Immature natural killer cell (primary cell): ENCODE results near the gene RPS8. TPM values are rescaled to one million over a fixed set of nuclear protein-coding genes. Genes with fewer than 3 reads are reported as not detected.
"Not testable (repeated sequence)": the region's sequence is repeated elsewhere in the genome, so short reads cannot be mapped to it uniquely, and the experiment has no call there.

ENCODE experiments used
- DNase-seq, 3 donors: peaks; one replicate each; pipeline ENCODE4 v3.0.0; 2022; ENCODE audit warnings: mixed read lengths in 1 of 3
- H3K27ac Mint-ChIP-seq, 6 donors: one replicate each; pipeline ENCODE4 v1.8.0; 2020; ENCODE audit warnings: mixed read lengths in 6 of 6, mild to moderate bottlenecking in 5 of 6, inconsistent platforms in 4 of 6, moderate library complexity in 3 of 6
- H3K27me3 Mint-ChIP-seq, 3 donors: one replicate each; pipeline ENCODE4 v1.8.0; 2020 to 2021; ENCODE audit warnings: low read depth in 3 of 3, mild to moderate bottlenecking in 3 of 3, mixed read lengths in 3 of 3, moderate library complexity in 3 of 3, inconsistent platforms in 1 of 3
- H3K36me3 Mint-ChIP-seq, 3 donors: one replicate each; pipeline ENCODE4 v1.8.0; 2020; ENCODE audit warnings: mixed read lengths in 3 of 3, inconsistent platforms in 2 of 3, mild to moderate bottlenecking in 2 of 3
- H3K4me1 Mint-ChIP-seq, 2 donors: one replicate each; pipeline ENCODE4 v1.8.0; 2020; ENCODE audit warnings: inconsistent platforms in 2 of 2, mild to moderate bottlenecking in 2 of 2, mixed read lengths in 2 of 2, moderate library complexity in 1 of 2
- H3K4me3 Mint-ChIP-seq, 5 donors: one replicate each; pipeline ENCODE4 v1.8.0; 2020; ENCODE audit warnings: mild to moderate bottlenecking in 5 of 5, mixed read lengths in 5 of 5, inconsistent platforms in 3 of 5, moderate library complexity in 3 of 5
- H3K9me3 Mint-ChIP-seq, 6 donors: one replicate each; pipeline ENCODE4 v1.8.0; 2020; ENCODE audit warnings: mild to moderate bottlenecking in 6 of 6, mixed read lengths in 6 of 6, inconsistent platforms in 4 of 6, moderate library complexity in 3 of 6
- polyA plus RNA-seq, 3 donors: library from polyadenylated mRNA; unstranded; fragments of 300-500 nt; fragmentation: Illumina TruSeq; gene quantifications; one replicate each; pipeline ENCODE4 v1.2.3, GENCODE V29; 2021

RPS8 gene
- polyA plus RNA-seq, 3 donors from 2014 or later = 412 to 772 (median 474) TPM

GRCh38 chr1:44786138-44786840 is 10.9 kb downstream of the RPS8 start:
- H3K9me3 Mint-ChIP-seq = no peaks in the 10 kb centered on the region
- peaks cover under 1 to 5% (median 4%) of the 10 kb centered on the region in 3 donors for H3K36me3 Mint-ChIP-seq
- H3K27ac Mint-ChIP-seq = peak overlapping the region; percentile 52 to 97 (median 94)
- DNase-seq = peak; percentile 79 to 82 (median 80)
- peaks cover 0 to 2% (median 0%) of the 10 kb centered on the region in 3 donors for H3K27me3 Mint-ChIP-seq
- peak overlapping the region; percentile 71 to 78 (median 74) for H3K4me3 Mint-ChIP-seq
- H3K4me1 Mint-ChIP-seq = peaks cover 30 to 34% of the 10 kb centered on the region in 2 donors

DNA sequence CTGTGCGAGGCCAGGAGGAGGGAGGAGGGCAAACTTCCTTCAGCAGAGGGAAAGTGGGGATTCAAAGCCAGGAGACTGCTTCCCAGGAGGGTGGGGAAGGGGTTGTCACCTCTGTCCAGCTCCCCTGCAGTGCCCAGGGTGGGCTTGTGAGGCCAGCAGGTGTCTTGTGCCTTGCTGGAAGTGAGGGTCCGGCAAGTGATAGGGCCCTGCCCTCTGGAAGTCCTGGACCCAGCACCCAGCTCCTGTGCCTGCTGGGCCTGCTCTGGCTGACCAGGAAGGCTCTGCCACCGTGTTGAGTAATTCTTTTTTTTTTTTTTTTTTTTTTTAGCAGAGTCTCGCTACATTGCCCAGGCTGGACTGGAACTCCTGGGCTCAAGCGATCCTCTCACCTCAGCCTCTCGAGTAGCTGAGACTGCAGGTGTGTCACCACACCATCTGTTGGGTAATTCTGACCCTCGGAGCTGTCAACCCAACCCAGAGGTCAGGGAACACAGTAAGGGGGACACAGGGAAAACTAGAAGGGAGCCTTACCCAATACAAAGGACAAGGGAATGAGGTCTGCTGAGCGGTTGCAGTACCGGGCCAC is 11.6 kb downstream of the RPS8 start:
- peaks cover 0 to 2% (median 0%) of the 10 kb centered on the region in 3 donors for H3K27me3 Mint-ChIP-seq
- peak overlapping the region; percentile 52 to 97 (median 94) for H3K27ac Mint-ChIP-seq

DNA sequence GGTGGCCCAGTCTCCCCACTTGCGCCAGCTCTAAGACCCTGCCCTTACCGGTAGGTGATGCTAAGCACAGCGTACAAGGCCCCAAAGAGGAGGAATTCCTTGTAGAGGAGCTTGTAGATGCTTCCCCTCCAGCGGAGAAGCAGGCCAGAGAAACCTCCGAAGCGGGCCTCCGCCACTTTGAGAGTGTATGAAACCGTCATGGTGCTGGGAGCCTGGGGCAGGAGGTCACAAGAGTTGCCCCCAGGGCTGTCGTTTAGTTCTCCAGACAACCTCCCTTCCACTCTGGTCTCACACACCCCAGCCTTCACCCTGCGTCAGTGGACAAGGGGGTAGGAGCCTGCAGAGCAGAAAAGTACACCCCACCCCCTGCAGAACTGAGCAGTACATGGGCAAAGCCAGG is 12.2 kb downstream of the RPS8 start:
- peaks cover 0 to 3% (median 0%) of the 10 kb centered on the region in 3 donors for H3K27me3 Mint-ChIP-seq
- no peak overlapping the region for H3K27ac Mint-ChIP-seq
- H3K36me3 Mint-ChIP-seq = no peaks in the 10 kb centered on the region
- peaks cover 29 to 34% of the 10 kb centered on the region in 2 donors for H3K4me1 Mint-ChIP-seq
- DNase-seq = no peak
- H3K9me3 Mint-ChIP-seq = no peaks in the 10 kb centered on the region
- no peak overlapping the region for H3K4me3 Mint-ChIP-seq

More for the DNA sequence above, 11.6 kb downstream of the RPS8 start:
- no peak for DNase-seq
- Mint-ChIP-seq H3K4me3 (peak overlapping the region; percentile 71 to 78 (median 74)), H3K9me3 (no peaks in the 10 kb centered on the region), H3K4me1 (peaks cover 29 to 34% of the 10 kb centered on the region in 2 donors), H3K36me3 (no peaks in the 10 kb centered on the region)

- Mint-ChIP-seq H3K27me3 (peaks cover 0 to 4% (median 0%) of the 10 kb centered on the region in 3 donors), H3K27ac (peak within 1 kb of the TSS in 5 of 6 donors; percentile 6 to 85 (median 34)), H3K4me1 (peaks cover 27 to 31% of the 10 kb centered on the region in 2 donors), H3K4me3 (peak within 1 kb of the TSS in 1 of 5 donors; percentile 17), H3K36me3 (no peaks in the 10 kb centered on the region), H3K9me3 (no peaks in the 10 kb centered on the region)
- DNase-seq = no peak
Measured at GRCh38 chr1:44788120-44788860, 12.9 kb downstream of the RPS8 start, which contains the start of gene BEST4. TSS of gene BEST4 (minus strand) at chr1:44788170. CDS start at chr1:44787705, 465 bp downstream.

GRCh38 chr1:44790968-44791801 is 15.8 kb downstream of the RPS8 start:
- Mint-ChIP-seq H3K4me1 (peaks cover 4 to 6% of the 10 kb centered on the region in 2 donors), H3K4me3 (no peak overlapping the region), H3K36me3 (no peaks in the 10 kb centered on the region), H3K27me3 (peaks cover 0 to 4% (median 2%) of the 10 kb centered on the region in 3 donors), H3K27ac (peak overlapping the region in 2 of 6 donors; percentile 35 to 38), H3K9me3 (no peaks in the 10 kb centered on the region)
- no peak for DNase-seq

- Mint-ChIP-seq H3K27ac (peak overlapping the region in 2 of 6 donors; percentile 20 to 81), H3K4me3 (no peak overlapping the region), H3K9me3 (no peaks in the 10 kb centered on the region), H3K27me3 (peaks cover 0 to 4% (median 2%) of the 10 kb centered on the region in 3 donors), H3K36me3 (no peaks in the 10 kb centered on the region), H3K4me1 (no peaks in the 10 kb centered on the region)
- DNase-seq = no peak
Measured at GRCh38 chr1:44792736-44793502, 17.6 kb downstream of the RPS8 start.

- not testable (repeated sequence) for DNase-seq
Measured at GRCh38 chr1:44797886-44798285, 22.5 kb downstream of the RPS8 start.

DNA sequence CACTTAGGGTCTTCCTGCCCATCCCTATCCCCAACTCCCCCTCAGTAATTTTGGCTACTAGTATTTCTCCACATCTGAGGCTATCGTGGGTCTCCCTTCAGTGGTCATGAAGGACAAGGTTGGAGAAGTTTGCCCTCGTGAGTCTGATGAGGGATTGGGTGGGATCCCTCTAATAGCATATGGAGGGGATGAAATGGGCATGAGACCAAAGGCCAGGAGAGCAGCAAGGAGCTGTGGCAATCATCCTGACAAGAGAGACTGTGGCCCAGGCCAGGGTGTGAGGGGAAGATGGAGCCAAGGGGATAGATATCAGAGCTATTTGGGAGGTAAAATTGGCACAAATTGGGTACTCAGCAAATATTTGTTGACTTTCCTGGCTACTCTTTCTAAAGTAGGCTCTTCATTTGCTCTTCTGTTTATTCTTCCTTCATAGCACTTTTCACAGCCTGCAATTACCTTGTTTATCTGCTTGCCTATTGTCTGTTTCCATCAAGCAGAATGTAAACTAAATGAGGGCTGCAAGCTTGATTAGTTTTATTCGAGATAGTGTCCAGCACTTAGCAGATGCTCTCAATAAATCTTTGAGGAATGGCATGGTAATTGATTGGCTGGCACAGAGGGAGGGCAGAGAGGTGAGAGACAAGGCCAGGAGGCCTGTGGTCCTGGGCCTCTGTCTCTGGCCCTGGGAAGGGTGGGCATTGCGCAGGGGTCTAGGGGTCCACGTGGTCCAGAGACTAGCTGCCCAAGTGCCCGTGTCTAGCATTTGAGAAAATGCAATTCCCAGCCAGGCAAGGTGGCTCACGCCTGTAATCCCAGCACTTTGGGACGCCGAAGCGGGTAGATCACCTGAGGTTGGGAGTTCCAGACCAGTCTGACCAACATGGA is 23.4 kb downstream of the RPS8 start:
- Mint-ChIP-seq H3K27ac (peak overlapping the region; percentile 85 to 99 (median 96)), H3K4me1 (peaks cover 22 to 23% of the 10 kb centered on the region in 2 donors)
- DNase-seq = no peak

More at GRCh38 chr1:44797886-44798285, 22.5 kb downstream of the RPS8 start:
- peaks cover 22 to 23% of the 10 kb centered on the region in 2 donors for H3K4me1 Mint-ChIP-seq
- peak overlapping the region in 4 of 6 donors; percentile 16 to 95 (median 51) for H3K27ac Mint-ChIP-seq
- H3K9me3 Mint-ChIP-seq, H3K27me3 Mint-ChIP-seq, H3K36me3 Mint-ChIP-seq: not testable (repeated sequence)
- H3K4me3 Mint-ChIP-seq = peak overlapping the region in 1 of 5 donors; percentile 18

GRCh38 chr1:44799770-44800584 is 24.6 kb downstream of the RPS8 start, which contains the start of gene PLK3:
TSS of gene PLK3 (plus strand) at chr1:44800377. CDS start at chr1:44800464, 87 bp downstream.
- H3K27me3 Mint-ChIP-seq = peaks cover 2 to 7% (median 4%) of the 10 kb centered on the region in 3 donors
- peak within 1 kb of the TSS; percentile 95 to 99 (median 98) for H3K27ac Mint-ChIP-seq
- H3K4me3 Mint-ChIP-seq = peak within 1 kb of the TSS; percentile 96 to 99 (median 98)
- no peaks in the 10 kb centered on the region for H3K36me3 Mint-ChIP-seq
- H3K9me3 Mint-ChIP-seq = no peaks in the 10 kb centered on the region
- peaks cover 22 to 23% of the 10 kb centered on the region in 2 donors for H3K4me1 Mint-ChIP-seq
- DNase-seq = peak; percentile 96 to 98 (median 98)

More for the DNA sequence above, 23.4 kb downstream of the RPS8 start:
- Mint-ChIP-seq H3K9me3 (no peaks in the 10 kb centered on the region), H3K36me3 (no peaks in the 10 kb centered on the region), H3K4me3 (peak overlapping the region; percentile 6 to 98 (median 46)), H3K27me3 (peaks cover 2 to 9% (median 4%) of the 10 kb centered on the region in 3 donors)

DNA sequence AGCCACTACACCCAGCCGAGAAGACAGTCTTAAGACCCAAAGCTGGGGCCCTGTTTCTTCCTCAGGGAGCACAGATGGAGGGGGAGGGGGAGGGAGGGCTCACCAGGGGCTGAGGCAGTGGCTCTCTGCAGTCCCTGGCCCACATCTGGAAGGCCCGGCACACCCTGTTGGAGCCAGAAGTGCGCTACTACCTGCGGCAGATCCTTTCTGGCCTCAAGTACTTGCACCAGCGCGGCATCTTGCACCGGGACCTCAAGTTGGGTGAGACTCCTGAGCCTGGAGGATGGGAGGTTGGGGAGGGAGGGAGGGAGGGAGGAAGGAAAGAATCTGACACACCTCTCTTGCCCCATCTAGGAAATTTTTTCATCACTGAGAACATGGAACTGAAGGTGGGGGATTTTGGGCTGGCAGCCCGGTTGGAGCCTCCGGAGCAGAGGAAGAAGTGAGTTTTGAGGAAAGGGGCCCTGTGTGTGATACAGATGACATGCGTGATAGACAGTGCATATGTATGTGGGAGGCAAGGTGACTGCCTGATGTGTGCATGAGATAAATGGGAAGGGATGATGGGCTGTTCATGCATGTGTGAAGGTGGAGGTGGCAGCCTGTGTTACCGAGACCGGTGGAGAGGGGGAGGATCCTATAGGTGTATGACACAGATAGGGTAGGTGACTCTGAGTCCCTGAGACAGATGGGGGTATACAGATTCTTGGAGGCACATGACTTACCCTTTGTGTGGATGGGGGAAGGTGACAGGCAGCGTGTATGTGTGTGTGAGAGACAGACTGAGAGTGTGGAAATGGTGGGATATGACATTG is 26.4 kb downstream of the RPS8 start:
- H3K4me1 Mint-ChIP-seq = peaks cover 22 to 23% of the 10 kb centered on the region in 2 donors
- peaks cover 0 to 3% (median 0%) of the 10 kb centered on the region in 3 donors for H3K36me3 Mint-ChIP-seq
- peaks cover 2 to 7% (median 2%) of the 10 kb centered on the region in 3 donors for H3K27me3 Mint-ChIP-seq
- H3K27ac Mint-ChIP-seq = peak overlapping the region in 5 of 6 donors; percentile 6 to 66 (median 56)
- DNase-seq = no peak
- no peaks in the 10 kb centered on the region for H3K9me3 Mint-ChIP-seq
- H3K4me3 Mint-ChIP-seq = peak overlapping the region; percentile 41 to 81 (median 46)
